Measurements from ENCODE around the gene ABHD17B. TPM values are rescaled to one million over a fixed set of nuclear protein-coding genes. Genes with fewer than 3 reads are reported as not detected.
"Not testable (repeated sequence)": the region's sequence is repeated elsewhere in the genome, so short reads cannot be mapped to it uniquely, and the experiment has no call there.

Gene ABHD17B
- total RNA-seq, 2 experiments from 2014 or later, result 27.2 to 28.3 TPM

- Mint-ChIP-seq H3K36me3 (ENCODE audit: low read depth) (peaks cover 28% of the 10 kb centered on the region), H3K27me3 (ENCODE audit: low read depth) (no peaks in the 10 kb centered on the region), H3K9me3 (ENCODE audit: insufficient read depth) (no peaks in the 10 kb centered on the region), H3K4me1 (ENCODE audit: low read depth) (peaks cover 58% of the 10 kb centered on the region), H3K27ac (peak overlapping the region; percentile 100), H3K4me3 (peak overlapping the region; percentile 100)
- CTCF ChIA-PET, result interaction anchor here (0.9 to 2.3 kb wide), 16 partner anchors 9 to 144 kb away, joined by 3 to 14 read pairs (median 6); no protein-coding TSS in a partner anchor
- ATAC-seq, result peak; percentile 12
- no peak for DNase-seq
- POLR2A ChIA-PET, result interaction anchor here (0.6 to 3.8 kb wide), 18 partner anchors 8 to 143 kb away, joined by 3 to 67 read pairs (median 4); no protein-coding TSS in a partner anchor
Measured at GRCh38 chr9:71910650-71911060, 338 bp downstream of the ABHD17B start.

DNA sequence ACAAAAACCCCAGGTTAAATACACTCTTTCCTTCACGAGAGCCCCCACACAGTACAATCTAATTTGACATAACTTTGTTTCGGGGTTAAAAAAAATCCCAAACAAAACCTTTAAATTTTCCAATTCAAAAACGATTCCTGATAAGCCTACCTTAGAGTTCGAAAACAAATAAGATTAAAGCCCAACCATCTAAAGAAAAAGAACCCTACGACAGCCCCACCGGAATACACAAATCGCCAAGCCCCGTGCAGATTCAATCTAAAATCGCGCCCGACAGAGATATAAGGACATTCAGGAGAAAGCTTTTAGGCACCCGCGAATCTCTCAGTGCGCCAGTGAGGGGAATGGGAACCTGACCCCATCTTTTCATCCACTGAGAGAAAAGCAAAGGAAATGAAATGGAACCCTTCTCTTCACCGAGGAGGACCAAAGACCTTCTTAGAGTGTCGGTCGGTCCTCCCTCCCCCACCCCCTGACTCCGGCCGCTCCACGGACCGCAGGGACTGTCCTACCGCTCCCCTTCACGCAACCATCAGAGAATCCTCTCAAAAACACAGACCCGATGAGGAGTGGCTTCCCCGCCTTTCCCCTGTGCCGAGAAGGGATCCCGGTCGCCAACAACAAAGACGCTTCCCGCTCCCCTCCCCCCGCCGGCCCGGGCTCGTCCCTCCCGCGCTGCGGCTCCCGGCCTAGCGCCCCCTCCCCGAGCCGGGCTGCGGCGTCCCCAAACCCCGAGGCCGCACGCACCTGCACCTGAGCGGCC, 925 bp downstream of the ABHD17B start:
- DNase-seq (peak; percentile 46), ATAC-seq (no peak)
- peak overlapping the region; percentile 89 for H3K27ac Mint-ChIP-seq
- ChIA-PET CTCF (interaction anchor here (1.2 to 2.3 kb wide), 3 partner anchors 10 to 103 kb away, joined by 4 to 14 read pairs (median 14); no protein-coding TSS in a partner anchor), POLR2A (interaction anchor here (0.6 to 3.8 kb wide), 13 partner anchors 8 to 143 kb away, joined by 3 to 67 read pairs (median 6); no protein-coding TSS in a partner anchor)
- no peaks in the 10 kb centered on the region for H3K27me3 Mint-ChIP-seq (ENCODE audit: low read depth)
- H3K9me3 Mint-ChIP-seq (ENCODE audit: insufficient read depth), result no peaks in the 10 kb centered on the region
- peak overlapping the region; percentile 100 for H3K4me3 Mint-ChIP-seq
- H3K36me3 Mint-ChIP-seq (ENCODE audit: low read depth), result peaks cover 31% of the 10 kb centered on the region
- H3K4me1 Mint-ChIP-seq (ENCODE audit: low read depth), result peaks cover 57% of the 10 kb centered on the region

- Mint-ChIP-seq H3K4me3 (peak overlapping the region; percentile 100), H3K27me3 (ENCODE audit: low read depth) (no peaks in the 10 kb centered on the region), H3K27ac (peak overlapping the region; percentile 89), H3K4me1 (ENCODE audit: low read depth) (peaks cover 55% of the 10 kb centered on the region), H3K36me3 (ENCODE audit: low read depth) (peaks cover 34% of the 10 kb centered on the region), H3K9me3 (ENCODE audit: insufficient read depth) (no peaks in the 10 kb centered on the region)
- POLR2A ChIA-PET, result interaction anchor here (0.7 kb wide), 1 partner anchor 10 kb away, joined by 4 read pairs; no protein-coding TSS in a partner anchor
- CTCF ChIA-PET, result interaction anchor here (0.9 to 1.1 kb wide), 3 partner anchors 13 to 116 kb away, joined by 3 to 4 read pairs (median 3); no protein-coding TSS in a partner anchor
- no peak for DNase-seq
- ATAC-seq, result no peak
Measured at GRCh38 chr9:71908825-71909224, 2.2 kb downstream of the ABHD17B start.

DNA sequence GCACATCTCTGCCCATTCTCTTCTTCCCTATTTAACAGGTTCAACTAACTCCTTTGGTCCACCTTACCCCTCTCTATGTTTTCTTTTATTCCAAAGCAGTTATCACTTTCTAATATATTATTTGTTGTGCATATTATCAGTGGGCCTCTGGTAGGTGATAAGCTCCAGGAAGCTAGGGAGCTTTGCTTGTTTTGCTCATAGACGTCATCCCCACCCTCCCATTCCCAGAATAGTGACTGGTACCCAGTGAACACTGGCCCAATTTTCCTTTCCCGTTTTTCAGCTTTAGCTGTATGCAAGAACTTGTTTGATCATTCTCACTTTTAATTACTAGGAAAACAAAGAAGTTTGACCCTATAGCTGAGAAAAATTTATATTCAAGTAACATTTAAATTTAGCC, 6.9 kb downstream of the ABHD17B start:
- POLR2A ChIA-PET, result no interaction called here
- H3K36me3 Mint-ChIP-seq (ENCODE audit: low read depth), result peaks cover 28% of the 10 kb centered on the region
- no peaks in the 10 kb centered on the region for H3K9me3 Mint-ChIP-seq (ENCODE audit: insufficient read depth)
- DNase-seq, result no peak
- CTCF ChIA-PET, result interaction anchor here (1.0 to 1.5 kb wide), 2 partner anchors 16 to 121 kb away, joined by 3 to 4 read pairs; no protein-coding TSS in a partner anchor
- H3K4me1 Mint-ChIP-seq (ENCODE audit: low read depth), result peaks cover 67% of the 10 kb centered on the region
- no peak for ATAC-seq
- H3K27ac Mint-ChIP-seq, result no peak overlapping the region
- H3K27me3 Mint-ChIP-seq (ENCODE audit: low read depth), result no peaks in the 10 kb centered on the region
- H3K4me3 Mint-ChIP-seq, result no peak overlapping the region

- Mint-ChIP-seq H3K9me3 (ENCODE audit: insufficient read depth) (no peaks in the 10 kb centered on the region), H3K27ac (peak overlapping the region; percentile 59), H3K27me3 (ENCODE audit: low read depth) (no peaks in the 10 kb centered on the region), H3K4me3 (no peak overlapping the region), H3K4me1 (ENCODE audit: low read depth) (peaks cover 67% of the 10 kb centered on the region), H3K36me3 (ENCODE audit: low read depth) (peaks cover 27% of the 10 kb centered on the region)
- DNase-seq (no peak), ATAC-seq (peak; percentile 28)
- CTCF ChIA-PET, result interaction anchor here (0.6 to 1.4 kb wide), 4 partner anchors 9 to 122 kb away, joined by 3 to 5 read pairs (median 4); partner anchors contain the start of genes ABHD17B and C9orf85
- POLR2A ChIA-PET, result interaction anchor here (0.7 to 1.6 kb wide), 3 partner anchors 9 to 61 kb away, joined by 3 to 13 read pairs (median 6); partner anchors contain the start of genes ABHD17B and C9orf85
Measured at GRCh38 chr9:71901695-71902597, 9.0 kb downstream of the ABHD17B start.

DNA sequence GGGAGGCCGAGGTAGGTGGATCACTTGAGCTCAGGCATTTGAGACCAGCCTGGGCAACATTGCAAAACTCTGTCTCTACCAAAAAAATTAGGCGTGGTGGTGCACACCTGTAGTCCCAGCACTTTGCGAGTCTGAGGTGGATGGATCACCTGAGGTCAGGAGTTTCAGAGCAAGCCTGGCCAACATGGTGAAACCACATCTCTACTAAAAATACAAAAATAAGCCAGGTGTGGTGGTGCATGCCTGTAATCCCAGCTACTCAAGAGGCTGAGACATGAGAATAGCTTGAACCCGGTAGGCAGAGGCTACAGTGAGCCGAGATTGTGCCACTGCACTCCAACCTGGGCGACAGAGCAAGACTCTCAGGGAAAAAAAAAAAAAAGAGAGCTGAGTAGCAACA, 12.2 kb downstream of the ABHD17B start:
- POLR2A ChIA-PET, result interaction anchor here (1.0 to 6.1 kb wide), 3 partner anchors 9 to 13 kb away, joined by 3 to 67 read pairs (median 4); partner anchors contain the start of genes ABHD17B and C9orf85
- peak overlapping the region; percentile 95 for H3K27ac Mint-ChIP-seq
- H3K36me3 Mint-ChIP-seq (ENCODE audit: low read depth), result peaks cover 26% of the 10 kb centered on the region
- CTCF ChIA-PET, result interaction anchor here (1.4 to 5.0 kb wide), 6 partner anchors 11 to 132 kb away, joined by 4 to 31 read pairs (median 5); no protein-coding TSS in a partner anchor
- ATAC-seq; DNase-seq; H3K9me3 Mint-ChIP-seq (ENCODE audit: insufficient read depth); H3K27me3 Mint-ChIP-seq (ENCODE audit: low read depth): not testable (repeated sequence)
- H3K4me3 Mint-ChIP-seq, result peak overlapping the region; percentile 14
- peaks cover 81% of the 10 kb centered on the region for H3K4me1 Mint-ChIP-seq (ENCODE audit: low read depth)

- CTCF ChIA-PET, result interaction anchor here (1.0 to 5.0 kb wide), 5 partner anchors 10 to 128 kb away, joined by 4 to 31 read pairs (median 8); partner anchors contain the start of genes ABHD17B and C9orf85
- POLR2A ChIA-PET, result interaction anchor here (0.7 to 6.1 kb wide), 3 partner anchors 12 to 23 kb away, joined by 3 to 67 read pairs (median 6); partner anchors contain the start of genes ABHD17B and C9orf85
- Mint-ChIP-seq H3K36me3 (ENCODE audit: low read depth) (peaks cover 36% of the 10 kb centered on the region), H3K27ac (peak overlapping the region; percentile 95), H3K4me3 (peak overlapping the region; percentile 58), H3K4me1 (ENCODE audit: low read depth) (peaks cover 86% of the 10 kb centered on the region), H3K9me3 (ENCODE audit: insufficient read depth) (no peaks in the 10 kb centered on the region), H3K27me3 (ENCODE audit: low read depth) (no peaks in the 10 kb centered on the region)
- ATAC-seq (peak; percentile 82), DNase-seq (peak; percentile 65)
Measured at GRCh38 chr9:71897577-71897976, 13.4 kb downstream of the ABHD17B start.

DNA sequence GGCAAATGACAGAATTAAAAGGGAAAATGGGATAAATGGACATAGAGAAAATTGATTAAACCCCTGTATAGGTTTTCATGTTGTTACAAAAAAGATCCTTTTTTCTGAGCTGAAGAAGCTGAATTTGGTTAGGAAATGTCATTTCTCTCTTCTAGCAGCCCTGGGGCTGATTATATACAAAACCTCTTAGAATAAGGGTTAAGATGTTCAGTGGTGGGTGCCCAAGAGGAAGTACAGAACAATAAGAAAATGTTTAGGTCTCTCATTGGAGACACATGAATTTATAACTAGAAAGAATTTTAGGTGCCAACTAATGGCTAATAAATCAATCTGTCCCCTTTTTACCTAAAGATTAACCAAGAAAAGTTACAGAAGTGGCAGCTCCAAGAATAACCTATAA, 14.2 kb downstream of the ABHD17B start:
- Mint-ChIP-seq H3K27ac (peak overlapping the region; percentile 95), H3K9me3 (ENCODE audit: insufficient read depth) (no peaks in the 10 kb centered on the region), H3K4me1 (ENCODE audit: low read depth) (peaks cover 78% of the 10 kb centered on the region), H3K4me3 (peak overlapping the region; percentile 58), H3K27me3 (ENCODE audit: low read depth) (no peaks in the 10 kb centered on the region), H3K36me3 (ENCODE audit: low read depth) (peaks cover 36% of the 10 kb centered on the region)
- ChIA-PET CTCF (interaction anchor here (1.0 to 5.0 kb wide), 8 partner anchors 9 to 129 kb away, joined by 3 to 31 read pairs (median 5); partner anchors contain the start of genes ABHD17B and C9orf85), POLR2A (interaction anchor here (0.8 to 6.1 kb wide), 4 partner anchors 11 to 129 kb away, joined by 3 to 67 read pairs (median 4); partner anchors contain the start of genes ABHD17B and C9orf85)
- ATAC-seq, result no peak
- no peak for DNase-seq

DNA sequence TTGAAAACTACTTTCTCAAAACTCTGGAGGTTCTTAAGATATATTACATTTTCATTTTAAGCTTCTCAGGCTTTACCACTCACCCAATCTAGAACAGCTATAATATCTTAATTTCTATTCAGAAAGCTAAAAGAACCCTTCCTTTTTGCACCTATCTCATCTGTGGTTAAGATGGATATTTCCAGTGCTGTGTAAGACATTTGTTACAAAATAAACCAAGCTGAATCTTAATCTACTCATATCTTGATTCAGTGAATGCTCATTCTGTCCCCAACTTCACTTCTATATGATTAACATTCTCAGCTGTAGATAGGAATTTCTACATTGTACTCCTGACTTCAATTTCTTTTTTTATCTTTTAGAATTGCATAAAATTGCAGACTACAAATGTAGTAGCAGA, 15.0 kb downstream of the ABHD17B start:
- H3K27me3 Mint-ChIP-seq (ENCODE audit: low read depth), result no peaks in the 10 kb centered on the region
- DNase-seq (no peak), ATAC-seq (no peak)
- POLR2A ChIA-PET, result interaction anchor here (0.9 to 6.1 kb wide), 2 partner anchors 15 to 113 kb away, joined by 3 to 67 read pairs; partner anchors contain the start of genes ABHD17B and C9orf85
- H3K36me3 Mint-ChIP-seq (ENCODE audit: low read depth), result peaks cover 34% of the 10 kb centered on the region
- no peak overlapping the region for H3K4me3 Mint-ChIP-seq
- peaks cover 77% of the 10 kb centered on the region for H3K4me1 Mint-ChIP-seq (ENCODE audit: low read depth)
- no peaks in the 10 kb centered on the region for H3K9me3 Mint-ChIP-seq (ENCODE audit: insufficient read depth)
- CTCF ChIA-PET, result interaction anchor here (0.7 to 5.0 kb wide), 10 partner anchors 9 to 129 kb away, joined by 3 to 31 read pairs (median 4); partner anchors contain the start of genes ABHD17B and C9orf85
- H3K27ac Mint-ChIP-seq, result peak overlapping the region; percentile 95

DNA sequence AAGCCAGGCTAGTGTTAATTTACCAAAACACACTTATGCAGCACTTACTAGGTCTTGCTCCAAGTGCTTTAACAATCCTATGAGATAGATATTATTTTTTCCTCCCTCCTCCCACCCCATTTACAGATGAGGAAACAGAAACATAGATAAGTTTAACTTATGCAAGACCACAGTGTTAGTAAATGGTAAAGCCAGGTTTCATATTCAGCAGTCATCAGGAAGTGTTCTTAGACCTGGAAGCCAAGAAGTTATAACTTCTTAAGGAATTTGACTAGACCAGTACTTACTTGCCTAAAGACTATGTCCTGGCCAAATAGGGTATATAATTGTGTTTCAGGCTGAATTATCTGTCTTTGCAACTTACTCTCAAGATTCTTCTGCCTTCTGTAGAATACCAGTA, 15.9 kb downstream of the ABHD17B start:
- H3K36me3 Mint-ChIP-seq (ENCODE audit: low read depth), result peaks cover 32% of the 10 kb centered on the region
- H3K27ac Mint-ChIP-seq, result peak overlapping the region; percentile 95
- ATAC-seq (peak; percentile 28), DNase-seq (no peak)
- peak overlapping the region; percentile 9 for H3K4me3 Mint-ChIP-seq
- POLR2A ChIA-PET, result interaction anchor here (6.1 kb wide), 1 partner anchor 16 kb away, joined by 67 read pairs; the partner anchor contains the start of genes ABHD17B and C9orf85
- H3K27me3 Mint-ChIP-seq (ENCODE audit: low read depth), result no peaks in the 10 kb centered on the region
- CTCF ChIA-PET, result interaction anchor here (1.3 to 5.0 kb wide), 2 partner anchors 8 to 130 kb away, joined by 3 to 31 read pairs; no protein-coding TSS in a partner anchor
- H3K4me1 Mint-ChIP-seq (ENCODE audit: low read depth), result peaks cover 72% of the 10 kb centered on the region
- no peaks in the 10 kb centered on the region for H3K9me3 Mint-ChIP-seq (ENCODE audit: insufficient read depth)
